Measurements from ENCODE around the gene DUSP5. TPM values are rescaled to one million over a fixed set of nuclear protein-coding genes. Genes with fewer than 3 reads are reported as not detected.
A peak's percentile ranks its signal among the peaks of the same experiment; 100 is the strongest.

Gene DUSP5
- total and polyA plus RNA-seq, 2 of the 4 experiments (the other 2 are of a cell fraction), result 42.1 to 48.1 TPM

DNA sequence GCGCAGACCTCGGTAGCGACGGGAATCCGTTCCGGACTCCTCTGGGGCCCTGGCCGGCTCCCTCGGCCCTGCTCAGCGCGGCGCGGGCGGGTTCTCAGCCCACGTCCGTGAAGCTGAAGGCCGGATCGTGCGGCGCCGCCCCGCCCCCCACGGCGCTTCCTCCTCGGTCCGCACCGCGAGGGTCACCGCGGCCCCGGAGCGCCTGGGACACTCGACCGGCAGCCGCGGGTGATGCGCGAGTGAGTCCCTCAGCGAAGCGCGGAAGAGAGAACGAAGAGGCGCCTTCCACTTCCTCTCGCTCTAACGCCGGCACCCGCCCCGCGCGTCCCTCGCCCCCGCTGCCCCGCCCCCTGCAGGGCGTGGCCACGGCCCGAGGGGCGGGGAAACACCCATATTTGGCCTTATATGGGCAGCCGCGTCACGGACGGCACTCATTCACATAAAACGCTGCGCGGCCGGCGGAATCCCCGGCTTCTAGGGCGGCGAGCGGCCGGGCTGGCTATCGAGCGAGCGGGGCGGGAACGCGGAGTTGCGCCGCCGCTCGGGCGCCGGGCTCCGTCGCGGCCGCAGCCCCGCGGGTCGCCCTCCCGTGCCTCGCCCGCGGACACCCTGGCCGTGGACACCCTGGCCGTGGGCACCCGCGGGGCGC is at the start of gene DUSP5 (continued):
- no peak for TF ChIP-seq NFE2L2 (IDR thresholded peaks at IDR 0.05; ENCODE audit: low read depth, low read length)
- peak; percentile 96 for TF ChIP-seq MAZ (IDR thresholded peaks at IDR 0.05; ENCODE audit: borderline replicate concordance, low read depth, low read length)

GRCh38 chr10:110448682-110449418 is 48.9 kb upstream of the DUSP5 start:
- Histone ChIP-seq H3K9ac (ENCODE audit: low read depth, low read length) (no peak overlapping the region), H4K91ac (ENCODE audit: insufficient read depth, low read depth, low read length) (no peak overlapping the region), H2BK5ac (ENCODE audit: low read depth, low read length, poor library complexity, severe bottlenecking) (no peak overlapping the region), H3K27me3 (ENCODE audit: control insufficient read depth, insufficient read depth, low read length) (no peaks in the 10 kb centered on the region), H2BK20ac (ENCODE audit: low read depth, low read length) (peak overlapping the region; percentile 39; the same call in 1 of the 2 replicates), H3K23ac (ENCODE audit: low read depth, low read length) (no peak overlapping the region), H2AK9ac (replicated peaks; ENCODE audit: low read depth, low read length, poor library complexity) (no peak overlapping the region), H3K14ac (replicated peaks; ENCODE audit: low read depth, low read length) (no peak overlapping the region), H2AK5ac (ENCODE audit: low read depth, low read length) (peak overlapping the region; percentile 47; the same call in 1 of the 2 replicates), H3K9me1 (ENCODE audit: insufficient read depth, low read length) (peaks cover 15% of the 10 kb centered on the region), H2BK120ac (ENCODE audit: low read depth, low read length) (peak overlapping the region; percentile 35; the same call in 1 of the 2 replicates), H3K27ac (ENCODE audit: insufficient read depth, low read length) (no peak overlapping the region), H3K4me2 (ENCODE audit: low read depth, low read length) (no peak overlapping the region), H3K18ac (ENCODE audit: low read depth, low read length) (no peak overlapping the region), H4K8ac (ENCODE audit: low read depth in 2 of 2, low read length in 2 of 2) (no peak overlapping the region), H3K56ac (ENCODE audit: extremely low read depth, insufficient read depth, low read length) (no peak overlapping the region), H4K5ac (ENCODE audit: low read depth, low read length) (no peak overlapping the region), H2AFZ (replicated peaks; ENCODE audit: low read length, poor library complexity) (no peak overlapping the region), H3K79me1 (ENCODE audit: low read depth in 1 of 2, low read length in 2 of 2) (peaks cover 0 to 8% of the 10 kb centered on the region in 2 experiments; a peak in 2 of 4 replicates), H3K9me3 (ENCODE audit: control insufficient read depth, insufficient read depth, low read length) (no peaks in the 10 kb centered on the region), H2BK15ac (ENCODE audit: low read depth, low read length) (peak overlapping the region; percentile 98; the same call in 1 of the 3 replicates), H3K4me1 (ENCODE audit: control insufficient read depth, insufficient read depth, low read length) (peaks cover 9% of the 10 kb centered on the region), H3K36me3 (ENCODE audit: control insufficient read depth, insufficient read depth, low read length) (no peaks in the 10 kb centered on the region), H3K4ac (ENCODE audit: low read depth, low read length) (peak overlapping the region; percentile 51; the same call in 1 of the 2 replicates), H4K20me1 (ENCODE audit: insufficient read depth, low read length) (no peaks in the 10 kb centered on the region), H3K4me3 (ENCODE audit: insufficient read depth, low read depth, low read length) (no peak overlapping the region)
- no peak for DNase-seq
- in situ Hi-C loops (cut with MboI; ENCODE audit: low sequenced_read_pairs), result no loop called here
- ATAC-seq (ENCODE audit: low read depth), result no peak
- BruUV-seq (replicated peaks), result no TSS peak
- TF ChIP-seq ELK1 (IDR thresholded peaks at IDR 0.05; ENCODE audit: borderline replicate concordance, low read depth, low read length) (no peak), SMC3 (IDR thresholded peaks at IDR 0.05; ENCODE audit: low read depth, low read length) (no peak), BHLHE40 (IDR thresholded peaks at IDR 0.05; ENCODE audit: low read depth, low read length) (no peak), FOS (IDR thresholded peaks at IDR 0.05; ENCODE audit: low read depth, low read length) (no peak), MAFK (IDR thresholded peaks at IDR 0.05; ENCODE audit: low read depth, low read length) (no peak)
- 83% methylated on average over 2 of the region's 3 CpGs; no CpG with 5 or more reads in 1 of the 2 experiments for WGBS, 2 experiments (ENCODE audit: extremely low coverage in 2 of 2, insufficient read length in 1 of 2)
- intact Hi-C loops (cut with micrococcal nuclease), result no loop called here
- ChIA-PET POLR2A (ENCODE audit: unreplicated experiment) (interaction anchor here (0.6 kb wide), 1 partner anchor 23 kb away, joined by 3 read pairs; no protein-coding TSS in a partner anchor), CTCF (interaction anchor here (0.7 to 1.4 kb wide), 2 partner anchors 12 to 52 kb away, joined by 3 read pairs; no protein-coding TSS in a partner anchor)
- dilution Hi-C loops (cut with HindIII; ENCODE audit: low sequenced_read_pairs, unreplicated experiment), result no loop called here
